ENCODE results near the gene STIP1. TPM values are rescaled to one million over a fixed set of nuclear protein-coding genes. Genes with fewer than 3 reads are reported as not detected.
A peak's percentile ranks its signal among the peaks of the same experiment; 100 is the strongest.

STIP1 gene
- total and polyA plus RNA-seq, 9 of the 15 experiments (the other 6 are each of a cell fraction or from before 2014, with no cell fraction given) = 58.1 to 465 (median 346) TPM

GRCh38 chr11:64241491-64242374, 55.8 kb downstream of the STIP1 start (continued):
- 0 out of 2 replicates have a peak, but pooled peaks have one; percentile 38 for TF ChIP-seq E2F1 (CRISPR knock-in tag; IDR thresholded peaks at IDR 0.05)
- TF ChIP-seq CBFA2T3 (IDR thresholded peaks at IDR 0.05) = 0 out of 2 replicates have a peak, but pooled peaks have one; percentile 3
- TF ChIP-seq HMG20B (CRISPR knock-in tag; IDR thresholded peaks at IDR 0.05) = no peak
- peak; percentile 71 for TF ChIP-seq EP400 (IDR thresholded peaks at IDR 0.05)
- TF ChIP-seq KDM1A (IDR thresholded peaks at IDR 0.05) = peak in 1 of 2 experiments; percentile 79; a peak in 2 of 4 replicates
- peak; percentile 51 for TF ChIP-seq PCBP1 (IDR thresholded peaks at IDR 0.05; ENCODE audit: low read depth, low read length, poor library complexity, severe bottlenecking)
- TF ChIP-seq NR3C1 (CRISPR knock-in tag; IDR thresholded peaks at IDR 0.05) = 0 out of 2 replicates have a peak, but pooled peaks have one; percentile 26
- no peak for TF ChIP-seq GTF2A2 (tag; IDR thresholded peaks at IDR 0.05)
- peak; percentile 47; the same call in 1 of the 2 replicates for TF ChIP-seq SMARCC2 (IDR thresholded peaks at IDR 0.05; ENCODE audit: low read depth)
- peak; percentile 84 for TF ChIP-seq HNRNPL (IDR thresholded peaks at IDR 0.05; ENCODE audit: low read depth, low read length)
- peak; percentile 85 for TF ChIP-seq FIP1L1 (IDR thresholded peaks at IDR 0.05; ENCODE audit: low read depth, low read length, poor library complexity, severe bottlenecking)
- peak; percentile 34 for TF ChIP-seq SMARCB1 (IDR thresholded peaks at IDR 0.05; ENCODE audit: insufficient read length, low read depth)
- TF ChIP-seq TARDBP (IDR thresholded peaks at IDR 0.05) = no peak
- peak; percentile 84 for TF ChIP-seq EGR1 (conservative IDR thresholded peaks at IDR 0.05)
- TF ChIP-seq CGGBP1 (CRISPR knock-in tag; IDR thresholded peaks at IDR 0.05) = 0 out of 2 replicates have a peak, but pooled peaks have one; percentile 1
- peak; percentile 79 for TF ChIP-seq TBP (optimal IDR thresholded peaks at IDR 0.05; ENCODE audit: low read depth, low read length)
- peak; percentile 60 to 93 (median 86) for TF ChIP-seq YY1 (IDR thresholded peaks at IDR 0.05; ENCODE audit: borderline replicate concordance in 1 of 3, control insufficient read depth in 1 of 3, extremely low read depth in 1 of 3, insufficient read depth in 3 of 3, insufficient read length in 1 of 3, insufficient replicate concordance in 2 of 3, low read depth in 1 of 3, low read length in 2 of 3)
- 0 out of 2 replicates have a peak, but pooled peaks have one; percentile 37 for TF ChIP-seq ZNF23 (CRISPR knock-in tag; IDR thresholded peaks at IDR 0.05)
- TF ChIP-seq, protein P1, sequence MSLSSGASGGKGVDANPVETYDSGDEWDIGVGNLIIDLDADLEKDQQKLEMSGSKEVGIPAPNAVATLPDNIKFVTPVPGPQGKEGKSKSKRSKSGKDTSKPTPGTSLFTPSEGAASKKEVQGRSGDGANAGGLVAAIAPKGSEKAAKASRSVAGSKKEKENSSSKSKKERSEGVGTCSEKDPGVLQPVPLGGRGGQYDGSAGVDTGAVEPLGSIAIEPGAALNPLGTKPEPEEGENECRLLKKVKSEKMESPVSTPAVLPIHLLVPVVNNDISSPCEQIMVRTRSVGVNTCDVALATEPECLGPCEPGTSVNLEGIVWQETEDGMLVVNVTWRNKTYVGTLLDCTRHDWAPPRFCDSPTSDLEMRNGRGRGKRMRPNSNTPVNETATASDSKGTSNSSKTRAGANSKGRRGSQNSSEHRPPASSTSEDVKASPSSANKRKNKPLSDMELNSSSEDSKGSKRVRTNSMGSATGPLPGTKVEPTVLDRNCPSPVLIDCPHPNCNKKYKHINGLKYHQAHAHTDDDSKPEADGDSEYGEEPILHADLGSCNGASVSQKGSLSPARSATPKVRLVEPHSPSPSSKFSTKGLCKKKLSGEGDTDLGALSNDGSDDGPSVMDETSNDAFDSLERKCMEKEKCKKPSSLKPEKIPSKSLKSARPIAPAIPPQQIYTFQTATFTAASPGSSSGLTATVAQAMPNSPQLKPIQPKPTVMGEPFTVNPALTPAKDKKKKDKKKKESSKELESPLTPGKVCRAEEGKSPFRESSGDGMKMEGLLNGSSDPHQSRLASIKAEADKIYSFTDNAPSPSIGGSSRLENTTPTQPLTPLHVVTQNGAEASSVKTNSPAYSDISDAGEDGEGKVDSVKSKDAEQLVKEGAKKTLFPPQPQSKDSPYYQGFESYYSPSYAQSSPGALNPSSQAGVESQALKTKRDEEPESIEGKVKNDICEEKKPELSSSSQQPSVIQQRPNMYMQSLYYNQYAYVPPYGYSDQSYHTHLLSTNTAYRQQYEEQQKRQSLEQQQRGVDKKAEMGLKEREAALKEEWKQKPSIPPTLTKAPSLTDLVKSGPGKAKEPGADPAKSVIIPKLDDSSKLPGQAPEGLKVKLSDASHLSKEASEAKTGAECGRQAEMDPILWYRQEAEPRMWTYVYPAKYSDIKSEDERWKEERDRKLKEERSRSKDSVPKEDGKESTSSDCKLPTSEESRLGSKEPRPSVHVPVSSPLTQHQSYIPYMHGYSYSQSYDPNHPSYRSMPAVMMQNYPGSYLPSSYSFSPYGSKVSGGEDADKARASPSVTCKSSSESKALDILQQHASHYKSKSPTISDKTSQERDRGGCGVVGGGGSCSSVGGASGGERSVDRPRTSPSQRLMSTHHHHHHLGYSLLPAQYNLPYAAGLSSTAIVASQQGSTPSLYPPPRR (CRISPR knock-in tag; IDR thresholded peaks at IDR 0.05; ENCODE audit: borderline replicate concordance) = 0 out of 2 replicates have a peak, but pooled peaks have one; percentile 58
- no peak for TF ChIP-seq THRAP3 (IDR thresholded peaks at IDR 0.05; ENCODE audit: borderline replicate concordance)
- peak; percentile 36; the same call in 1 of the 2 replicates for TF ChIP-seq PHB (CRISPR knock-in tag; IDR thresholded peaks at IDR 0.05)
